Gastrocnemius medialis (tissue), 4 donors: ENCODE results near the gene PLXDC2. TPM values are rescaled to one million over a fixed set of nuclear protein-coding genes. Genes with fewer than 3 reads are reported as not detected.

Source experiments
- ATAC-seq, 2 donors: fragments of 150-250 bp; one replicate each; pipeline ENCODE4 v1.9.1; 2016
- DNase-seq, 2 donors: peaks; one replicate each; pipeline ENCODE4 v3.0.0-alpha.2; 2019
- H3K27ac ChIP-seq, 4 donors: fragments of 200-600 bp; sonication (generic); 1 replicate in 1 of 4; 2 replicates in 3 of 4; pipeline ENCODE4 v1.5.1; 2016 to 2018; ENCODE audit warnings: mild to moderate bottlenecking in 2 of 4, moderate library complexity in 1 of 4
- H3K27me3 ChIP-seq, 3 donors: fragments of 200-600 bp; sonication (generic) in 2 of 3; 1 replicate in 1 of 3; 2 replicates in 2 of 3; pipeline versions ENCODE4 v1.5.1 to v1.6.0; 2016 to 2019; ENCODE audit warnings: mild to moderate bottlenecking in 1 of 3, moderate library complexity in 1 of 3
- H3K36me3 ChIP-seq, 2 donors: fragments of 200-600 bp; sonication (generic) in 1 of 2; one replicate each; pipeline ENCODE4 v1.5.1; 2017 to 2018
- H3K4me1 ChIP-seq, 2 donors: fragments of 200-600 bp; sonication (generic) in 1 of 2; one replicate each; pipeline ENCODE4 v1.5.1; 2016 to 2017; ENCODE audit warnings: mild to moderate bottlenecking in 2 of 2
- H3K4me3 ChIP-seq, 4 donors: fragments of 200-600 bp; sonication (generic) in 3 of 4; 1 replicate in 1 of 4; 2 replicates in 3 of 4; pipeline ENCODE4 v1.5.1; 2016 to 2019; ENCODE audit warnings: mild to moderate bottlenecking in 2 of 4
- H3K9me3 ChIP-seq, 3 donors: fragments of 200-600 bp; sonication (generic) in 2 of 3; 1 replicate in 1 of 3; 2 replicates in 2 of 3; pipeline ENCODE4 v1.5.1; 2016 to 2019
- CTCF ChIP-seq, 5 experiments: fragments of 450-650 bp in 3 of 5; fragments of 200-600 bp in 2 of 5; sonication (generic) in 2 of 5; IDR thresholded peaks in 4 of 5; conservative IDR thresholded peaks in 1 of 5; 1 replicate in 4 of 5; 2 replicates in 1 of 5; pipeline ENCODE4 v1.5.1; 2016 to 2019; ENCODE audit warnings: antibody characterized with exemption in 5 of 5, mild to moderate bottlenecking in 3 of 5, moderate library complexity in 3 of 5
- POLR2A ChIP-seq, 2 donors: fragments of 450-650 bp; IDR thresholded peaks; one replicate each; pipeline ENCODE4 v1.6.1; 2017; ENCODE audit warnings: antibody characterized with exemption in 2 of 2, mild to moderate bottlenecking in 2 of 2, moderate library complexity in 2 of 2
- in situ Hi-C, 4 donors: fragments of 200-750 bp; cut with MboI; loops; one replicate each; pipeline versions ENCODE4 v1.15.0 to v1.8.0; 2017; ENCODE audit warnings: low sequenced_read_pairs in 4 of 4
- intact Hi-C: fragments of 100-400 bp; cut with DNase I; formaldehyde crosslinking; loops from one replicate; pipeline ENCODE4 v1.15.1; 2023; ENCODE audit warnings: low total_unique reads
- total RNA-seq, 4 donors: library from RNA; depleted of rRNA; stranded (reverse); fragments of >200 nt; gene quantifications; one replicate each; pipeline versions ENCODE4 v1.1.0 to v1.2.3, GENCODE V29; 2016

The PLXDC2 gene
- total RNA-seq, 4 donors from 2014 or later, result 13.9 to 19.6 (median 15.0) TPM

- no peaks in the 10 kb centered on the region for H3K36me3 ChIP-seq
- no peak overlapping the region for H3K27ac ChIP-seq
- intact Hi-C loops, result no loop called here
- H3K4me1 ChIP-seq, result no peaks in the 10 kb centered on the region
- TF ChIP-seq POLR2A (IDR thresholded peaks at IDR 0.05) (no peak), CTCF (IDR thresholded peaks at IDR 0.05 in 4 of 5, conservative IDR thresholded peaks at IDR 0.05 in 1 of 5) (no peak)
- no peak overlapping the region for H3K4me3 ChIP-seq
- peak in 1 of 2 donors; percentile 47 for ATAC-seq
- H3K27me3 ChIP-seq, result no peaks in the 10 kb centered on the region
- DNase-seq, result no peak
- no peaks in the 10 kb centered on the region for H3K9me3 ChIP-seq
- in situ Hi-C loops, result no loop called here
These were observed 497.4 kb downstream of the PLXDC2 start for GRCh38 chr10:20313665-20314064.

- in situ Hi-C loops, result no loop called here
- Histone ChIP-seq H3K27me3 (no peaks in the 10 kb centered on the region), H3K36me3 (no peaks in the 10 kb centered on the region), H3K27ac (no peak overlapping the region), H3K4me3 (no peak overlapping the region), H3K4me1 (no peaks in the 10 kb centered on the region), H3K9me3 (no peaks in the 10 kb centered on the region)
- no peak for DNase-seq
- ATAC-seq, result no peak
- TF ChIP-seq CTCF (IDR thresholded peaks at IDR 0.05 in 4 of 5, conservative IDR thresholded peaks at IDR 0.05 in 1 of 5), result no peak
- TF ChIP-seq POLR2A (IDR thresholded peaks at IDR 0.05), result no peak
- intact Hi-C loops, result no loop called here
These were observed 498.2 kb downstream of the PLXDC2 start for GRCh38 chr10:20314431-20314830.

- intact Hi-C loops, result no loop called here
- Histone ChIP-seq H3K4me3 (no peak overlapping the region), H3K9me3 (no peaks in the 10 kb centered on the region), H3K36me3 (no peaks in the 10 kb centered on the region), H3K4me1 (no peaks in the 10 kb centered on the region), H3K27ac (no peak overlapping the region), H3K27me3 (no peaks in the 10 kb centered on the region)
- no peak for DNase-seq
- TF ChIP-seq POLR2A (IDR thresholded peaks at IDR 0.05), result no peak
- TF ChIP-seq CTCF (IDR thresholded peaks at IDR 0.05 in 4 of 5, conservative IDR thresholded peaks at IDR 0.05 in 1 of 5), result no peak
- ATAC-seq, result no peak
- in situ Hi-C loops, result no loop called here
These were observed 511.7 kb downstream of the PLXDC2 start for GRCh38 chr10:20327954-20328353.

GRCh38 chr10:20330246-20330645 lies 514.0 kb downstream of the PLXDC2 start:
- Histone ChIP-seq H3K4me1 (no peaks in the 10 kb centered on the region), H3K9me3 (no peaks in the 10 kb centered on the region), H3K27ac (no peak overlapping the region), H3K36me3 (no peaks in the 10 kb centered on the region), H3K4me3 (no peak overlapping the region), H3K27me3 (no peaks in the 10 kb centered on the region)
- in situ Hi-C loops, result no loop called here
- no peak for ATAC-seq
- TF ChIP-seq POLR2A (IDR thresholded peaks at IDR 0.05), result no peak
- TF ChIP-seq CTCF (IDR thresholded peaks at IDR 0.05 in 4 of 5, conservative IDR thresholded peaks at IDR 0.05 in 1 of 5), result no peak
- intact Hi-C loops, result no loop called here
- DNase-seq, result no peak

GRCh38 chr10:20334559-20334958 lies 518.3 kb downstream of the PLXDC2 start:
- Histone ChIP-seq H3K27me3 (no peaks in the 10 kb centered on the region), H3K36me3 (no peaks in the 10 kb centered on the region), H3K4me1 (no peaks in the 10 kb centered on the region), H3K27ac (no peak overlapping the region), H3K9me3 (no peaks in the 10 kb centered on the region), H3K4me3 (no peak overlapping the region)
- in situ Hi-C loops (no loop called here), intact Hi-C loops (no loop called here)
- ATAC-seq (no peak), DNase-seq (no peak)
- TF ChIP-seq CTCF (IDR thresholded peaks at IDR 0.05 in 4 of 5, conservative IDR thresholded peaks at IDR 0.05 in 1 of 5) (no peak), POLR2A (IDR thresholded peaks at IDR 0.05) (no peak)
